ENCODE measurements around the gene LGALS1. TPM values are rescaled to one million over a fixed set of nuclear protein-coding genes. Genes with fewer than 3 reads are reported as not detected.

The LGALS1 gene
- total RNA-seq, 1 experiment from 2014 or later = 32.8 TPM

- peaks cover 2 to 5% of the 10 kb centered on the region in 2 experiments for H3K4me1 Mint-ChIP-seq
- Histone ChIP-seq H3K27me3 (ENCODE audit: insufficient read depth, low read length) (no peaks in the 10 kb centered on the region), H3K14ac (ENCODE audit: insufficient read depth, low read length) (no peak overlapping the region), H3K4ac (ENCODE audit: low read depth, low read length) (no peak overlapping the region), H4K91ac (ENCODE audit: insufficient read length, low read depth, low read length) (no peak overlapping the region), H2AFZ (ENCODE audit: low read length) (no peak overlapping the region), H3K23ac (ENCODE audit: insufficient read length, low read depth, low read length) (no peak overlapping the region), H2BK15ac (ENCODE audit: low read depth, low read length) (no peak overlapping the region), H4K8ac (replicated peaks; ENCODE audit: insufficient read length, low read depth, low read length) (no peak overlapping the region), H3K9me3 (ENCODE audit: control insufficient read depth, low read depth, low read length) (no peaks in the 10 kb centered on the region), H3K23me2 (ENCODE audit: insufficient read length, low read depth, low read length, poor library complexity, severe bottlenecking) (no peaks in the 10 kb centered on the region), H2AK5ac (ENCODE audit: insufficient read length, low read length) (no peak overlapping the region), H3K4me2 (ENCODE audit: insufficient read depth, insufficient read length, low read length) (no peak overlapping the region), H2BK5ac (ENCODE audit: insufficient read length, low read length) (no peak overlapping the region), H3K56ac (ENCODE audit: insufficient read length, low read depth, low read length) (no peak overlapping the region), H3K9ac (ENCODE audit: extremely low read depth, insufficient read length, low read length) (no peak overlapping the region), H3K4me1 (ENCODE audit: insufficient read depth, low read length) (peaks cover 2% of the 10 kb centered on the region; the same call in 1 of the 2 replicates), H2BK20ac (ENCODE audit: low read depth, low read length, poor library complexity, severe bottlenecking) (no peak overlapping the region), H3K79me2 (ENCODE audit: insufficient read depth, low read length) (no peaks in the 10 kb centered on the region), H2BK12ac (ENCODE audit: insufficient read length, low read depth, low read length) (no peak overlapping the region), H3K18ac (ENCODE audit: insufficient read length, low read depth, low read length) (no peak overlapping the region), H3T11ph (ENCODE audit: low read length) (no peak overlapping the region), H2BK120ac (ENCODE audit: low read depth, low read length, poor library complexity, severe bottlenecking) (no peak overlapping the region), H3K79me1 (ENCODE audit: insufficient read depth, low read depth, low read length, poor library complexity, severe bottlenecking) (no peaks in the 10 kb centered on the region), H4K20me1 (ENCODE audit: control insufficient read depth, insufficient read depth, insufficient read length) (no peaks in the 10 kb centered on the region), H3K27ac (ENCODE audit: insufficient read length, low read depth, low read length) (no peak overlapping the region), H4K5ac (ENCODE audit: insufficient read length, low read depth, low read length) (no peak overlapping the region)
- H3K27ac Mint-ChIP-seq = peak overlapping the region in 1 of 3 experiments; percentile 81; a peak in 3 of 7 replicates
- H3K27me3 Mint-ChIP-seq (ENCODE audit: low read depth) = no peaks in the 10 kb centered on the region; the same call in 1 of the 2 replicates
- H3K4me3 Mint-ChIP-seq = no peak overlapping the region
- no CpG with 5 or more reads among the region's 13 CpGs for WGBS (ENCODE audit: extremely low coverage, insufficient read length, low lambda C conversion rate)
- H3K9me3 Mint-ChIP-seq = no peaks in the 10 kb centered on the region; a peak in 1 of 5 replicates
- peaks cover 3 to 25% (median 21%) of the 10 kb centered on the region in 3 experiments; a peak in 6 of 7 replicates for H3K36me3 Mint-ChIP-seq (ENCODE audit: insufficient read depth in 1 of 3, low read depth in 3 of 3)
- DNase-seq = no peak
- no peak for TF ChIP-seq CTCF (conservative IDR thresholded peaks at IDR 0.05)
These were observed 48.8 kb upstream of the LGALS1 start for GRCh38 chr22:37626556-37627075.
